Trophoblast cell (in vitro differentiated cells and primary cell): ENCODE measurements around the gene SPSB4.
A peak's percentile ranks its signal among the peaks of the same experiment; 100 is the strongest.

Experiments
- DNase-seq, 2 donors: peaks; one replicate each; pipeline ENCODE4 v3.0.0-alpha.2; 2016
- H2AFZ ChIP-seq: 2 replicates; pipeline ENCODE4 v1.6.1; 2013; ENCODE audit warnings: low read length, moderate library complexity, mild to moderate bottlenecking; ENCODE audit not compliant: insufficient read depth, poor library complexity
- H2AK5ac ChIP-seq: 2 replicates; pipeline ENCODE4 v1.6.1; 2013; ENCODE audit warnings: mild to moderate bottlenecking, low read length
- H2BK120ac ChIP-seq: 2 replicates; pipeline ENCODE4 v1.6.1; 2013; ENCODE audit warnings: low read length, mild to moderate bottlenecking, moderate library complexity; ENCODE audit not compliant: insufficient read depth, poor library complexity
- H2BK12ac ChIP-seq: 2 replicates; pipeline ENCODE4 v1.6.1; 2013; ENCODE audit warnings: mild to moderate bottlenecking, low read length, moderate library complexity
- H2BK5ac ChIP-seq: 2 replicates; pipeline ENCODE4 v1.6.1; 2013; ENCODE audit warnings: low read length, low read depth, moderate library complexity, mild to moderate bottlenecking; ENCODE audit not compliant: poor library complexity
- H3K14ac ChIP-seq: 2 replicates; pipeline ENCODE4 v1.6.1; 2013; ENCODE audit warnings: mild to moderate bottlenecking, low read length
- H3K18ac ChIP-seq: 2 replicates; pipeline ENCODE4 v1.6.1; 2013; ENCODE audit warnings: mild to moderate bottlenecking, low read length
- H3K23ac ChIP-seq: 2 replicates; pipeline ENCODE4 v1.6.1; 2013; ENCODE audit warnings: low read length
- H3K27ac ChIP-seq: 2 replicates; pipeline ENCODE4 v1.5.1; 2013; ENCODE audit warnings: low read depth, mild to moderate bottlenecking, inconsistent platforms, low read length, moderate library complexity
- H3K27me3 ChIP-seq: 2 replicates; pipeline ENCODE4 v1.6.1; 2013; ENCODE audit warnings: inconsistent platforms, mild to moderate bottlenecking, low read length, moderate library complexity; ENCODE audit not compliant: insufficient read depth
- H3K36me3 ChIP-seq, 2 experiments: 1 replicate in 1 of 2; 2 replicates in 1 of 2; pipeline ENCODE4 v1.6.1; 2013; ENCODE audit warnings: low read length in 2 of 2, mild to moderate bottlenecking in 2 of 2, moderate library complexity in 1 of 2; ENCODE audit not compliant: insufficient read depth in 2 of 2, control insufficient read depth in 1 of 2
- H3K4ac ChIP-seq: 2 replicates; pipeline ENCODE4 v1.6.1; 2013; ENCODE audit warnings: low read depth, mild to moderate bottlenecking, low read length, moderate library complexity
- H3K4me1 ChIP-seq, 2 experiments: 1 replicate in 1 of 2; 2 replicates in 1 of 2; pipeline ENCODE4 v1.6.1; 2013; ENCODE audit warnings: low read length in 2 of 2, mild to moderate bottlenecking in 2 of 2, moderate library complexity in 1 of 2; ENCODE audit not compliant: insufficient read depth in 2 of 2, control insufficient read depth in 1 of 2
- H3K4me2 ChIP-seq: 2 replicates; pipeline ENCODE4 v1.6.1; 2013; ENCODE audit warnings: inconsistent platforms, mild to moderate bottlenecking, low read length, moderate library complexity
- H3K4me3 ChIP-seq: 2 replicates; pipeline ENCODE4 v1.5.1; 2013; ENCODE audit warnings: mild to moderate bottlenecking, low read depth, low read length, inconsistent platforms
- H3K79me1 ChIP-seq: one replicate; pipeline ENCODE4 v1.6.1; 2013; ENCODE audit warnings: low read length
- H3K79me2 ChIP-seq: 2 replicates; pipeline ENCODE4 v1.6.1; 2013; ENCODE audit warnings: low read length, mild to moderate bottlenecking; ENCODE audit not compliant: control insufficient read depth, insufficient read depth, poor library complexity
- H3K9ac ChIP-seq: 2 replicates; pipeline ENCODE4 v1.6.1; 2013; ENCODE audit warnings: mild to moderate bottlenecking, low read length
- H3K9me3 ChIP-seq: 2 replicates; pipeline ENCODE4 v1.6.1; 2013; ENCODE audit warnings: low read depth, mild to moderate bottlenecking, control low read depth, inconsistent platforms, low read length; ENCODE audit not compliant: insufficient read depth
- H4K12ac ChIP-seq: 2 replicates; pipeline ENCODE4 v1.6.1; 2013; ENCODE audit warnings: low read depth, mild to moderate bottlenecking, low read length, moderate library complexity
- H4K8ac ChIP-seq: 2 replicates; pipeline ENCODE4 v1.6.1; 2013; ENCODE audit warnings: low read depth, mild to moderate bottlenecking, low read length, moderate library complexity
- H4K91ac ChIP-seq: one replicate; pipeline ENCODE4 v1.6.1; 2013; ENCODE audit warnings: low read depth, mild to moderate bottlenecking, low read length, moderate library complexity
- WGBS: extraction: QIAGEN DNeasy Blood & Tissue Kit; methylation state at CpG from one replicate; pipeline ENCODE4 v1.1.7; 2013; ENCODE audit warnings: missing lambda C conversion rate; ENCODE audit not compliant: insufficient read length, insufficient coverage; ENCODE audit errors: extremely low coverage; 5-methylcytosine and 5-hydroxymethylcytosine counted together

Gene SPSB4

GRCh38 chr3:141049681-141050080, 1.5 kb upstream of the SPSB4 start:
- Histone ChIP-seq H3K4me1 (peaks cover 5 to 8% of the 10 kb centered on the region in 2 experiments), H3K27ac (no peak overlapping the region), H4K12ac (no peak overlapping the region), H4K8ac (no peak overlapping the region), H2AK5ac (no peak overlapping the region), H2BK5ac (no peak overlapping the region), H3K9ac (no peak overlapping the region), H3K27me3 (no peaks in the 10 kb centered on the region), H3K79me2 (peaks cover 16% of the 10 kb centered on the region), H3K79me1 (peaks cover 16% of the 10 kb centered on the region), H3K4me3 (no peak overlapping the region), H3K4ac (no peak overlapping the region), H3K23ac (no peak overlapping the region), H3K9me3 (no peaks in the 10 kb centered on the region), H2BK120ac (no peak overlapping the region), H3K18ac (no peak overlapping the region), H3K14ac (no peak overlapping the region), H2AFZ (no peak overlapping the region), H3K36me3 (no peaks in the 10 kb centered on the region), H4K91ac (no peak overlapping the region), H3K4me2 (no peak overlapping the region), H2BK12ac (no peak overlapping the region)
- no peak for DNase-seq
- no CpG with 5 or more reads among the region's 2 CpGs for WGBS

- peak overlapping the region; percentile 75 for H2BK5ac ChIP-seq
These were observed 475 bp downstream of the SPSB4 start for GRCh38 chr3:141051443-141052200.

GRCh38 chr3:141052201-141053069, 1.3 kb downstream of the SPSB4 start:
- H3K27me3 ChIP-seq: no peaks in the 10 kb centered on the region
- H3K36me3 ChIP-seq: no peaks in the 10 kb centered on the region
- H4K91ac ChIP-seq: peak overlapping the region; percentile 58
- H2BK5ac ChIP-seq: peak overlapping the region; percentile 75
- peaks cover 23% of the 10 kb centered on the region for H3K79me2 ChIP-seq
- no peak overlapping the region for H2BK12ac ChIP-seq
- H4K12ac ChIP-seq: no peak overlapping the region
- H3K4me2 ChIP-seq: peak overlapping the region; percentile 97
- peak overlapping the region; percentile 73 for H3K18ac ChIP-seq
- peak overlapping the region; percentile 68 for H3K14ac ChIP-seq
- DNase-seq: no peak
- peak overlapping the region; percentile 3 for H4K8ac ChIP-seq
- peaks cover 16% of the 10 kb centered on the region for H3K79me1 ChIP-seq
- peak overlapping the region; percentile 76 for H3K9ac ChIP-seq
- WGBS: no CpG with 5 or more reads among the region's 48 CpGs
- H3K4ac ChIP-seq: peak overlapping the region; percentile 90
- peak overlapping the region; percentile 81 for H3K27ac ChIP-seq
- peak overlapping the region; percentile 43 for H2AFZ ChIP-seq
- H3K4me1 ChIP-seq: peaks cover 13 to 27% of the 10 kb centered on the region in 2 experiments
- peak overlapping the region; percentile 82 for H3K4me3 ChIP-seq
- no peak overlapping the region for H3K23ac ChIP-seq
- H2AK5ac ChIP-seq: no peak overlapping the region
- peaks cover 3% of the 10 kb centered on the region for H3K9me3 ChIP-seq
- peak overlapping the region; percentile 43 for H2BK120ac ChIP-seq

More at GRCh38 chr3:141051443-141052200, 475 bp downstream of the SPSB4 start:
- Histone ChIP-seq H3K4me3 (peak overlapping the region; percentile 82), H3K27ac (peak overlapping the region; percentile 81), H3K9ac (peak overlapping the region; percentile 76), H4K8ac (peak overlapping the region; percentile 57), H3K4ac (peak overlapping the region; percentile 90), H3K36me3 (no peaks in the 10 kb centered on the region), H3K79me1 (peaks cover 16% of the 10 kb centered on the region), H2BK12ac (peak overlapping the region; percentile 42), H3K14ac (peak overlapping the region; percentile 68), H3K9me3 (peaks cover 3% of the 10 kb centered on the region), H3K79me2 (peaks cover 21% of the 10 kb centered on the region), H4K91ac (peak overlapping the region; percentile 82), H3K27me3 (no peaks in the 10 kb centered on the region), H3K4me2 (peak overlapping the region; percentile 97), H3K4me1 (peaks cover 13 to 24% of the 10 kb centered on the region in 2 experiments), H2AFZ (peak overlapping the region; percentile 43), H4K12ac (peak overlapping the region; percentile 35), H3K23ac (no peak overlapping the region), H2BK120ac (peak overlapping the region; percentile 69), H2AK5ac (no peak overlapping the region), H3K18ac (peak overlapping the region; percentile 73)
- WGBS: no CpG with 5 or more reads among the region's 77 CpGs
- no peak for DNase-seq

- Histone ChIP-seq H3K9ac (no peak overlapping the region), H2AK5ac (peak overlapping the region; percentile 7), H3K36me3 (peaks cover 0 to 3% of the 10 kb centered on the region in 2 experiments), H2BK5ac (no peak overlapping the region), H3K4me2 (no peak overlapping the region), H2BK12ac (no peak overlapping the region), H3K79me2 (peaks cover 40% of the 10 kb centered on the region), H3K4me3 (no peak overlapping the region), H4K91ac (no peak overlapping the region), H3K14ac (no peak overlapping the region), H4K12ac (no peak overlapping the region), H3K23ac (no peak overlapping the region), H4K8ac (no peak overlapping the region), H3K4me1 (peaks cover 13 to 25% of the 10 kb centered on the region in 2 experiments), H3K27ac (no peak overlapping the region), H3K79me1 (peaks cover 16% of the 10 kb centered on the region), H3K27me3 (no peaks in the 10 kb centered on the region), H3K9me3 (peaks cover 5% of the 10 kb centered on the region), H3K18ac (no peak overlapping the region), H2AFZ (no peak overlapping the region), H3K4ac (peak overlapping the region; percentile 91), H2BK120ac (no peak overlapping the region)
- DNase-seq: no peak
- WGBS: no CpG with 5 or more reads among the region's 5 CpGs
These were observed 4.0 kb downstream of the SPSB4 start for GRCh38 chr3:141055136-141055535.
